ENCODE measurements around the gene LPCAT1.
"Not testable (repeated sequence)": the region's sequence is repeated elsewhere in the genome, so short reads cannot be mapped to it uniquely, and the experiment has no call there.

Gene LPCAT1

GRCh38 chr5:1507961-1508658, 15.7 kb downstream of the LPCAT1 start:
- no peak for DNase-seq

GRCh38 chr5:1507457-1507856, 16.3 kb downstream of the LPCAT1 start:
- no peak for DNase-seq

- no peak for DNase-seq
Observed at GRCh38 chr5:1507014-1507375, 16.8 kb downstream of the LPCAT1 start.

GRCh38 chr5:1506242-1507013, 17.3 kb downstream of the LPCAT1 start:
- no peak for DNase-seq

- peak; percentile 84 for DNase-seq
Observed at GRCh38 chr5:1505506-1506241, 18.1 kb downstream of the LPCAT1 start.

- DNase-seq: not testable (repeated sequence)
Observed at GRCh38 chr5:1505089-1505488, 18.7 kb downstream of the LPCAT1 start.

GRCh38 chr5:1504617-1505016, 19.1 kb downstream of the LPCAT1 start:
- no peak for DNase-seq

GRCh38 chr5:1504069-1504595, 19.6 kb downstream of the LPCAT1 start:
- DNase-seq: no peak

GRCh38 chr5:1503241-1504068, 20.3 kb downstream of the LPCAT1 start:
- DNase-seq: no peak

GRCh38 chr5:1502737-1503120, 21.0 kb downstream of the LPCAT1 start:
- no peak for DNase-seq

GRCh38 chr5:1502046-1502736, 21.6 kb downstream of the LPCAT1 start:
- no peak for DNase-seq

GRCh38 chr5:1501372-1502045, 22.3 kb downstream of the LPCAT1 start:
- DNase-seq: no peak

- DNase-seq: no peak
Observed at GRCh38 chr5:1500411-1501091, 23.2 kb downstream of the LPCAT1 start.

GRCh38 chr5:1499851-1500250, 23.9 kb downstream of the LPCAT1 start:
- no peak for DNase-seq

GRCh38 chr5:1498623-1499416, 24.9 kb downstream of the LPCAT1 start:
- no peak for DNase-seq

- no peak for DNase-seq
Observed at GRCh38 chr5:1497795-1498622, 25.8 kb downstream of the LPCAT1 start.

GRCh38 chr5:1497242-1497777, 26.4 kb downstream of the LPCAT1 start:
- no peak for DNase-seq

- DNase-seq: no peak
Observed at GRCh38 chr5:1495525-1495897, 28.2 kb downstream of the LPCAT1 start.
